ENCODE data around the gene SDHAF1.
"Not testable (repeated sequence)": the region's sequence is repeated elsewhere in the genome, so short reads cannot be mapped to it uniquely, and the experiment has no call there.

The SDHAF1 gene

GRCh38 chr19:35995048-35995993 is at the start of gene SDHAF1:
SDHAF1 (plus strand) TSS chr19:35995188; CDS start chr19:35995275, 87 bp downstream.
- DNase-seq (ENCODE audit: low read depth) = peak; percentile 90

GRCh38 chr19:35946203-35946602 is 48.8 kb upstream of the SDHAF1 start:
- no peak for DNase-seq (ENCODE audit: low read depth)

- no peak for DNase-seq (ENCODE audit: low read depth)
Observed at GRCh38 chr19:35949131-35949530, 45.9 kb upstream of the SDHAF1 start.

- no peak for DNase-seq (ENCODE audit: low read depth)
Observed at GRCh38 chr19:35955881-35956634, 38.9 kb upstream of the SDHAF1 start.

- DNase-seq (ENCODE audit: low read depth) = not testable (repeated sequence)
Observed at GRCh38 chr19:35957411-35957810, 37.6 kb upstream of the SDHAF1 start.

GRCh38 chr19:35958660-35959039 is 36.3 kb upstream of the SDHAF1 start:
- no peak for DNase-seq (ENCODE audit: low read depth)

GRCh38 chr19:35959040-35959967 is 35.7 kb upstream of the SDHAF1 start:
- no peak for DNase-seq (ENCODE audit: low read depth)

- no peak for DNase-seq (ENCODE audit: low read depth)
Observed at GRCh38 chr19:35959968-35960320, 35.0 kb upstream of the SDHAF1 start.

GRCh38 chr19:35960432-35960972 is 34.5 kb upstream of the SDHAF1 start:
- no peak for DNase-seq (ENCODE audit: low read depth)

GRCh38 chr19:35963514-35963913 is 31.5 kb upstream of the SDHAF1 start:
- DNase-seq (ENCODE audit: low read depth) = peak; percentile 35

GRCh38 chr19:35966771-35967170 is 28.2 kb upstream of the SDHAF1 start:
- DNase-seq (ENCODE audit: low read depth) = no peak

- no peak for DNase-seq (ENCODE audit: low read depth)
Observed at GRCh38 chr19:35973487-35973886, 21.5 kb upstream of the SDHAF1 start.

- no peak for DNase-seq (ENCODE audit: low read depth)
Observed at GRCh38 chr19:35975608-35976214, 19.3 kb upstream of the SDHAF1 start.

- DNase-seq (ENCODE audit: low read depth) = no peak
Observed at GRCh38 chr19:35977446-35978222, 17.4 kb upstream of the SDHAF1 start.

- no peak for DNase-seq (ENCODE audit: low read depth)
Observed at GRCh38 chr19:35978271-35978670, 16.7 kb upstream of the SDHAF1 start.

GRCh38 chr19:35978832-35979365 is 16.1 kb upstream of the SDHAF1 start:
- no peak for DNase-seq (ENCODE audit: low read depth)

GRCh38 chr19:35980997-35981396 is 14.0 kb upstream of the SDHAF1 start:
- not testable (repeated sequence) for DNase-seq (ENCODE audit: low read depth)

GRCh38 chr19:35983177-35983576 is 11.8 kb upstream of the SDHAF1 start:
- no peak for DNase-seq (ENCODE audit: low read depth)

GRCh38 chr19:35986111-35986510 is 8.9 kb upstream of the SDHAF1 start:
- DNase-seq (ENCODE audit: low read depth) = no peak

Measured in fibroblast of gingiva (primary cell).